ENCODE measurements around the gene MAPK4. TPM values are rescaled to one million over a fixed set of nuclear protein-coding genes. Genes with fewer than 3 reads are reported as not detected.

The MAPK4 gene
- total RNA-seq, 1 experiment from 2014 or later: 4.2 TPM

DNA sequence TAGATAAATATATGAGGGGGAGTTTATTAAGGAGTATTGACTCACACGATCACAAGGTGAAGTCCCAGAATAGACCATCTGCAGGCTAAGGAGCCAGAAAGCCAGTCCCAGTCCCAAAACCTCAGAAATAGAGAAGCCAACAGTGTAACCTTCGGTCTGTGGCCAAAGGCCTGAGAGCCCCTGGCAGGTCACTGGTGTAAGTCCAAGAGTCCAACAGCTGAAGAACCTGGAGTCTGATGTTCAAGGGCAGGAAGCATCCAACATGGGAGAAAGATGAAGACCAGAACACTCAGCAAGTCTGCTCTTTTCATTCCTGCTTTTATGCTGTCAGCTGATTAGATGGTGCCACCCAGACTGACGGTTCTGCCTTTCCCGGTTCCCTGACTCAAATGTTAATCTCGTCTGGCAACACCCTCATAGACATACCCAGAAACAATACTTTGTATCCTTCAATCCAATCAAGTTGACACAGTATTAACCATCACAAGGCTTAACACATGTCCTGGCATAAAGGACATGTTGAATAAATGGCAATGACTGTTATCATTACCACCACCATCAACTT lies 56.7 kb downstream of the MAPK4 start:
- Mint-ChIP-seq H3K27ac (no peak overlapping the region), H3K27me3 (ENCODE audit: low read depth) (no peaks in the 10 kb centered on the region), H3K4me1 (no peaks in the 10 kb centered on the region), H3K4me3 (no peak overlapping the region), H3K36me3 (no peaks in the 10 kb centered on the region; the same call in none of the 2 replicates), H3K9me3 (peaks cover 19% of the 10 kb centered on the region)
- no peak for ATAC-seq
- POLR2A ChIA-PET: no interaction called here
- no peak for TF ChIP-seq FOXJ3 (CRISPR knock-in tag; IDR thresholded peaks at IDR 0.05; ENCODE audit: borderline replicate concordance)
- TF ChIP-seq, protein P1, sequence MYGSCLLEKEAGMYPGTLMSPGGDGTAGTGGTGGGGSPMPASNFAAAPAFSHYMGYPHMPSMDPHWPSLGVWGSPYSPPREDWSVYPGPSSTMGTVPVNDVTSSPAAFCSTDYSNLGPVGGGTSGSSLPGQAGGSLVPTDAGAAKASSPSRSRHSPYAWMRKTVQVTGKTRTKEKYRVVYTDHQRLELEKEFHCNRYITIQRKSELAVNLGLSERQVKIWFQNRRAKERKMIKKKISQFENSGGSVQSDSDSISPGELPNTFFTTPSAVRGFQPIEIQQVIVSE (CRISPR knock-in tag; IDR thresholded peaks at IDR 0.05; ENCODE audit: borderline replicate concordance): no peak
- DNase-seq (ENCODE audit: low spot score): no peak
- CTCF ChIA-PET: no interaction called here

DNA sequence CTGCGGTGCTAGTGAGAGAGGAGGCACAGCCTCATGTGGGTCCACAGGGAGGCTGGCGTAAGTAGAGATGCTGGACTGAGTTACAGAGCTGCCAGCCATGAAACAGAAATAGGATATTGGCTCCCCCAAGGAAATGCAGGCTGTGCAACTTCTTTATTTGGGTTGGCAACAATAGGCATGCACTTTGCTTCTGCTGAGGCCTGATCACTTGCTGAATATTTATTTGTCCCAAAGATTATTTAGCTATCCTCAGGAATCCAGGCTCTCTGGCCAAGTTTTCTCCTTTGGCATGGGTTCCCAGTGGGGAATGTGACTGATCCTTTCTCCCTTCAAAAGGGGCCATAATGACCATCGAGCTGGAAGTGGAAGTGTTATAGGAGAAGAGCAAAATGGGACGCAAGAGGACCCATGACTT lies 60.0 kb downstream of the MAPK4 start:
- ChIA-PET POLR2A (no interaction called here), CTCF (no interaction called here)
- ATAC-seq: no peak
- Mint-ChIP-seq H3K9me3 (no peaks in the 10 kb centered on the region), H3K27ac (no peak overlapping the region), H3K27me3 (ENCODE audit: low read depth) (no peaks in the 10 kb centered on the region), H3K4me3 (no peak overlapping the region), H3K4me1 (no peaks in the 10 kb centered on the region), H3K36me3 (no peaks in the 10 kb centered on the region)
- no peak for TF ChIP-seq NFYB (CRISPR knock-in tag; conservative IDR thresholded peaks at IDR 0.05; ENCODE audit: low read depth)
- no peak for DNase-seq (ENCODE audit: low spot score)

GRCh38 chr18:50620319-50620718 lies 60.4 kb downstream of the MAPK4 start:
- DNase-seq (ENCODE audit: low spot score) (no peak), ATAC-seq (no peak)
- no peak overlapping the region for H3K4me3 Mint-ChIP-seq
- H3K9me3 Mint-ChIP-seq: peaks cover under 1% of the 10 kb centered on the region; the same call in 1 of the 2 replicates
- no peaks in the 10 kb centered on the region for H3K36me3 Mint-ChIP-seq
- ChIA-PET CTCF (no interaction called here), POLR2A (no interaction called here)
- H3K27ac Mint-ChIP-seq: no peak overlapping the region
- H3K27me3 Mint-ChIP-seq (ENCODE audit: low read depth): no peaks in the 10 kb centered on the region
- no peaks in the 10 kb centered on the region for H3K4me1 Mint-ChIP-seq
- TF ChIP-seq, protein P2, sequence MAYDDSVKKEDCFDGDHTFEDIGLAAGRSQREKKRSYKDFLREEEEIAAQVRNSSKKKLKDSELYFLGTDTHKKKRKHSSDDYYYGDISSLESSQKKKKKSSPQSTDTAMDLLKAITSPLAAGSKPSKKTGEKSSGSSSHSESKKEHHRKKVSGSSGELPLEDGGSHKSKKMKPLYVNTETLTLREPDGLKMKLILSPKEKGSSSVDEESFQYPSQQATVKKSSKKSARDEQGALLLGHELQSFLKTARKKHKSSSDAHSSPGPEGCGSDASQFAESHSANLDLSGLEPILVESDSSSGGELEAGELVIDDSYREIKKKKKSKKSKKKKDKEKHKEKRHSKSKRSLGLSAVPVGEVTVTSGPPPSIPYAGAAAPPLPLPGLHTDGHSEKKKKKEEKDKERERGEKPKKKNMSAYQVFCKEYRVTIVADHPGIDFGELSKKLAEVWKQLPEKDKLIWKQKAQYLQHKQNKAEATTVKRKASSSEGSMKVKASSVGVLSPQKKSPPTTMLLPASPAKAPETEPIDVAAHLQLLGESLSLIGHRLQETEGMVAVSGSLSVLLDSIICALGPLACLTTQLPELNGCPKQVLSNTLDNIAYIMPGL (CRISPR knock-in tag; IDR thresholded peaks at IDR 0.05): no peak
- no peak for TF ChIP-seq RORB (CRISPR knock-in tag; IDR thresholded peaks at IDR 0.05)
- TF ChIP-seq, protein P3, sequence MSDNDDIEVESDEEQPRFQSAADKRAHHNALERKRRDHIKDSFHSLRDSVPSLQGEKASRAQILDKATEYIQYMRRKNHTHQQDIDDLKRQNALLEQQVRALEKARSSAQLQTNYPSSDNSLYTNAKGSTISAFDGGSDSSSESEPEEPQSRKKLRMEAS (CRISPR knock-in tag; IDR thresholded peaks at IDR 0.05): no peak
- TF ChIP-seq, protein P1 (CRISPR knock-in tag; IDR thresholded peaks at IDR 0.05; ENCODE audit: borderline replicate concordance): no peak
- TF ChIP-seq FOXP4 (CRISPR knock-in tag; IDR thresholded peaks at IDR 0.05): no peak
- TF ChIP-seq ZNF121 (CRISPR knock-in tag; IDR thresholded peaks at IDR 0.05): no peak
- no peak for TF ChIP-seq NFATC4 (CRISPR knock-in tag; IDR thresholded peaks at IDR 0.05)
- no peak for TF ChIP-seq HMGA2 (CRISPR knock-in tag; IDR thresholded peaks at IDR 0.05)
- TF ChIP-seq IRF2 (CRISPR knock-in tag; IDR thresholded peaks at IDR 0.05; ENCODE audit: borderline replicate concordance, low read depth): no peak
- no peak for TF ChIP-seq EMX1 (CRISPR knock-in tag; IDR thresholded peaks at IDR 0.05)
- no peak for TF ChIP-seq MLX (CRISPR knock-in tag; IDR thresholded peaks at IDR 0.05)
- no peak for TF ChIP-seq ZNF512 (CRISPR knock-in tag; IDR thresholded peaks at IDR 0.05; ENCODE audit: borderline replicate concordance)
- TF ChIP-seq SMAD3 (CRISPR knock-in tag; IDR thresholded peaks at IDR 0.05; ENCODE audit: borderline replicate concordance): no peak
- no peak for TF ChIP-seq USF2 (CRISPR knock-in tag; IDR thresholded peaks at IDR 0.05)
- no peak for TF ChIP-seq ZNF138 (CRISPR knock-in tag; conservative IDR thresholded peaks at IDR 0.05)
- no peak for TF ChIP-seq ETV6 (CRISPR knock-in tag; IDR thresholded peaks at IDR 0.05)
